Measurements from ENCODE around the gene SYT17. TPM values are rescaled to one million over a fixed set of nuclear protein-coding genes. Genes with fewer than 3 reads are reported as not detected.

Gene SYT17
- total RNA-seq, 1 experiment from 2014 or later, result 4.2 TPM

DNA sequence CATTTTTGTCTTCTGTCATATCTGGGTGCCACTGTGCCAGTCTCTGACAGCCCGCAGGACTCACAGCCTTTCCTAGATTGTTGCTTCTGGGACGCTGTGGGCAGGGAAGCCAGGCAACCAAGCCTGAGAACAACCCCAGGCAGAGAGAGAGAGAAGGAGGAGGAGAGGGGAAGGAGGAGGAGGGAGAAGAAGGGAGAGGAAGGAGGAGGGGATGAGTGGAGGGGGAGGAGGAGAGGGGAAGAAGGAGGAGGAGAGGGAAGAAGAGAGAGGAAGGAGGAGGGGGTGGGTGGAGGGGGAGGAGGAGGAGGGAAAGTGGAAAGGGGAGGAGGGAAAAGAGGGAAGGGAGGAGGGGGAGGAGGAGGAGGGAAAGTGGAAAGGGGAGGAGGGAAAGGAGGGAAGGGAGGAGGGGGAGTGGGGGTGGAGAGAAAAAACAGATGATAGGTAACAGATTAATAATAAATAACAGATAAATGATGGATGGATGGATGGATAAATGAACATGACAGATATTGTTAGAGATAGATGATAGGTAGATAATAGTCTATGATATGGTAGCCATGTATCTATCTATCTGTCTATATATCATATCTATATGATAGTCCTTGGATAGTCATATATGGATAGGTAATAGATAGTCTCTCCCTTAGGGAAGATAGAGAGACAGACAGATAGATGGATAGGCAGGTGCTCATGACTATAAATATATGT is 146.8 kb downstream of the SYT17 start:
- no TSS peak for BruUV-seq (replicated peaks)

DNA sequence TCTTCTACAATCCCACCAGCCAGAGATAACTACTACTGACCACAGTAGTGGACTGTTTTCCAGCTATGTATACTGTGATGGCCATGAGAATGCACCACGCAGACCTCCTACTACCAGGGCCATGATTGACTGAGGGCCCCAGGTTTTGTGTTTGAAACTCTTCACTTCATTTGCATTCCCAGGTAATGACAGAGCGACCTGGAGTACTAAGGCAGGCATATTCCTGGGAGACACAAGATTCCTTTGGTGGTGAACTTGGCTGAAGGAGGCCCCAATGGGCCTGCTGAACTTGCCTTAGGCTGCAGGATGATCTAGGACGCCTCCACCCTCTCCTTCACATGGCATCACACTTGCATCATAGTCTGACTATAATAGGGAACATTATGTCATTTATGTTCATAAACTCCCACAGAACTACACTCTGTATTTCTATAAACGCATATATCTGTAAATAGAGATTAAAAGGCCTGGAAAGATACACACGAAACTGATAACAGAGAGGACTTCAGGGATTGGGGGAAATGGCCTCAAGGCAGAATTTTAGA is 147.9 kb downstream of the SYT17 start:
- POLR2A ChIA-PET, result interaction anchor here (0.7 kb wide), 1 partner anchor 19 kb away, joined by 3 read pairs; no protein-coding TSS in a partner anchor

More for the DNA sequence above, 146.8 kb downstream of the SYT17 start:
- CTCF ChIA-PET, result no interaction called here
- H3K9me3 ChIP-seq, result no peaks in the 10 kb centered on the region
- H3K27me3 ChIP-seq (replicated peaks; ENCODE audit: control insufficient read depth, insufficient read depth, low read length), result no peaks in the 10 kb centered on the region
- Mint-ChIP-seq H3K4me3 (ENCODE audit: unreplicated experiment) (no peak overlapping the region), H3K36me3 (ENCODE audit: insufficient read depth, unreplicated experiment) (no peaks in the 10 kb centered on the region), H3K27me3 (ENCODE audit: insufficient read depth, unreplicated experiment) (no peaks in the 10 kb centered on the region), H3K4me1 (ENCODE audit: low read depth, unreplicated experiment) (no peaks in the 10 kb centered on the region), H3K9me3 (ENCODE audit: unreplicated experiment) (peaks cover 8% of the 10 kb centered on the region), H3K27ac (ENCODE audit: unreplicated experiment) (no peak overlapping the region)
- TF ChIP-seq, protein P1, sequence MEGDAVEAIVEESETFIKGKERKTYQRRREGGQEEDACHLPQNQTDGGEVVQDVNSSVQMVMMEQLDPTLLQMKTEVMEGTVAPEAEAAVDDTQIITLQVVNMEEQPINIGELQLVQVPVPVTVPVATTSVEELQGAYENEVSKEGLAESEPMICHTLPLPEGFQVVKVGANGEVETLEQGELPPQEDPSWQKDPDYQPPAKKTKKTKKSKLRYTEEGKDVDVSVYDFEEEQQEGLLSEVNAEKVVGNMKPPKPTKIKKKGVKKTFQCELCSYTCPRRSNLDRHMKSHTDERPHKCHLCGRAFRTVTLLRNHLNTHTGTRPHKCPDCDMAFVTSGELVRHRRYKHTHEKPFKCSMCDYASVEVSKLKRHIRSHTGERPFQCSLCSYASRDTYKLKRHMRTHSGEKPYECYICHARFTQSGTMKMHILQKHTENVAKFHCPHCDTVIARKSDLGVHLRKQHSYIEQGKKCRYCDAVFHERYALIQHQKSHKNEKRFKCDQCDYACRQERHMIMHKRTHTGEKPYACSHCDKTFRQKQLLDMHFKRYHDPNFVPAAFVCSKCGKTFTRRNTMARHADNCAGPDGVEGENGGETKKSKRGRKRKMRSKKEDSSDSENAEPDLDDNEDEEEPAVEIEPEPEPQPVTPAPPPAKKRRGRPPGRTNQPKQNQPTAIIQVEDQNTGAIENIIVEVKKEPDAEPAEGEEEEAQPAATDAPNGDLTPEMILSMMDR (IDR thresholded peaks at IDR 0.05; ENCODE audit: insufficient read depth in 1 of 2, low read depth in 1 of 2, low read length in 1 of 2, severe bottlenecking in 1 of 2, unreplicated experiment in 1 of 2), result no peak
- H3K4me1 ChIP-seq, result no peaks in the 10 kb centered on the region
- no peak for DNase-seq
- intact Hi-C loops (cut with micrococcal nuclease; ENCODE audit: unreplicated experiment), result no loop called here
- H3K36me3 ChIP-seq (ENCODE audit: control insufficient read depth, insufficient read depth, low read length), result no peaks in the 10 kb centered on the region
- POLR2A ChIA-PET, result no interaction called here
- no peak overlapping the region for H3K4me3 ChIP-seq (ENCODE audit: low read depth, low read length)

DNA sequence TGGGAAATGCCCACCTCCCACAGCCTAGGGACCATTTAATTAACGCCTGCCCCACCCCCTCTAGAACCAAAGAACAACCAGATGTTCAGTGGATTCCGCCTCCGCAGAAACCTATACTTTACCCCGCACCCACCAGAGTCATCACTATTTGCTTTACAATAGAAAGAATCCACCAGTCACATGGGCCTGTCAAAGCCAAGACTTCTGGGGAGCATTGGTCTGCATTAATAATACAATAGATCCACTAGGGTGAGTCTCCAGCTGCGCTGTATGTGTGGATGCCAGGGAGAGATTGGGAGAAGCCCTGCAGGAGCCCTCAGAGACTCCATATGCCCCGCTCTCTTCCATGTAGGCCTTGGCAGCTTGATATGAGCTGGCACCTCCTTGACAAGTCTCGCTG is 148.8 kb downstream of the SYT17 start:
- no peaks in the 10 kb centered on the region for H3K36me3 ChIP-seq (ENCODE audit: control insufficient read depth, insufficient read depth, low read length)
- no peaks in the 10 kb centered on the region for H3K27me3 ChIP-seq (replicated peaks; ENCODE audit: control insufficient read depth, insufficient read depth, low read length)
- no peak overlapping the region for H3K4me3 ChIP-seq (ENCODE audit: low read depth, low read length)
- Mint-ChIP-seq H3K4me1 (ENCODE audit: low read depth, unreplicated experiment) (no peaks in the 10 kb centered on the region), H3K27me3 (ENCODE audit: insufficient read depth, unreplicated experiment) (peaks cover 4% of the 10 kb centered on the region), H3K9me3 (ENCODE audit: unreplicated experiment) (peaks cover 8% of the 10 kb centered on the region), H3K4me3 (ENCODE audit: unreplicated experiment) (no peak overlapping the region), H3K27ac (ENCODE audit: unreplicated experiment) (no peak overlapping the region), H3K36me3 (ENCODE audit: insufficient read depth, unreplicated experiment) (no peaks in the 10 kb centered on the region)
- no peaks in the 10 kb centered on the region for H3K9me3 ChIP-seq
- intact Hi-C loops (cut with micrococcal nuclease; ENCODE audit: unreplicated experiment), result no loop called here
- ChIA-PET POLR2A (interaction anchor here (0.7 kb wide), 1 partner anchor 20 kb away, joined by 3 read pairs; no protein-coding TSS in a partner anchor), CTCF (no interaction called here)
- DNase-seq, result no peak
- TF ChIP-seq, protein P1 (IDR thresholded peaks at IDR 0.05; ENCODE audit: insufficient read depth in 1 of 2, low read depth in 1 of 2, low read length in 1 of 2, severe bottlenecking in 1 of 2, unreplicated experiment in 1 of 2), result no peak
- no peaks in the 10 kb centered on the region for H3K4me1 ChIP-seq
- BruUV-seq (replicated peaks), result no TSS peak

More for the DNA sequence above, 147.9 kb downstream of the SYT17 start:
- Histone ChIP-seq H3K4me3 (ENCODE audit: low read depth, low read length) (no peak overlapping the region), H3K36me3 (ENCODE audit: control insufficient read depth, insufficient read depth, low read length) (no peaks in the 10 kb centered on the region), H3K9me3 (no peaks in the 10 kb centered on the region), H3K4me1 (no peaks in the 10 kb centered on the region), H3K27me3 (replicated peaks; ENCODE audit: control insufficient read depth, insufficient read depth, low read length) (no peaks in the 10 kb centered on the region)
- intact Hi-C loops (cut with micrococcal nuclease; ENCODE audit: unreplicated experiment), result no loop called here
- CTCF ChIA-PET, result no interaction called here
- Mint-ChIP-seq H3K9me3 (ENCODE audit: unreplicated experiment) (peaks cover 8% of the 10 kb centered on the region), H3K27ac (ENCODE audit: unreplicated experiment) (no peak overlapping the region), H3K36me3 (ENCODE audit: insufficient read depth, unreplicated experiment) (no peaks in the 10 kb centered on the region), H3K4me1 (ENCODE audit: low read depth, unreplicated experiment) (no peaks in the 10 kb centered on the region), H3K4me3 (ENCODE audit: unreplicated experiment) (no peak overlapping the region), H3K27me3 (ENCODE audit: insufficient read depth, unreplicated experiment) (no peaks in the 10 kb centered on the region)
- BruUV-seq (replicated peaks), result no TSS peak
- TF ChIP-seq, protein P1 (IDR thresholded peaks at IDR 0.05; ENCODE audit: insufficient read depth in 1 of 2, low read depth in 1 of 2, low read length in 1 of 2, severe bottlenecking in 1 of 2, unreplicated experiment in 1 of 2), result no peak
- DNase-seq, result no peak

Other genes starting within 250 kb of the SYT17 start
- gene SMG1, start 241.8 kb upstream of the SYT17 start, total RNA-seq (2022), result 79.1 and 80.2 TPM in 2 replicates
- gene TMC7, start 184.3 kb upstream of the SYT17 start, total RNA-seq (2022), result 4.0 and 4.5 TPM in 2 replicates
- 15.7 and 17.3 TPM in 2 replicates for gene COQ7, start 100.6 kb upstream of the SYT17 start, total RNA-seq (2022)
- gene ITPRIPL2, start 54.3 kb upstream of the SYT17 start, total RNA-seq (2022), result 24.5 TPM in 2 replicates
- gene CLEC19A, start 117.5 kb downstream of the SYT17 start, total RNA-seq (2022), result not detected in 2 replicates
- gene TMC5, start 249.6 kb downstream of the SYT17 start, total RNA-seq (2022), result 1.5 and 2.3 TPM in 2 replicates